ENCODE data around the gene TMEM134. TPM values are rescaled to one million over a fixed set of nuclear protein-coding genes. Genes with fewer than 3 reads are reported as not detected.
"Not testable (repeated sequence)": the region's sequence is repeated elsewhere in the genome, so short reads cannot be mapped to it uniquely, and the experiment has no call there.

Gene TMEM134
- total and polyA plus RNA-seq, 5 donors, result 61.7 to 82.3 (median 66.4) TPM

DNA sequence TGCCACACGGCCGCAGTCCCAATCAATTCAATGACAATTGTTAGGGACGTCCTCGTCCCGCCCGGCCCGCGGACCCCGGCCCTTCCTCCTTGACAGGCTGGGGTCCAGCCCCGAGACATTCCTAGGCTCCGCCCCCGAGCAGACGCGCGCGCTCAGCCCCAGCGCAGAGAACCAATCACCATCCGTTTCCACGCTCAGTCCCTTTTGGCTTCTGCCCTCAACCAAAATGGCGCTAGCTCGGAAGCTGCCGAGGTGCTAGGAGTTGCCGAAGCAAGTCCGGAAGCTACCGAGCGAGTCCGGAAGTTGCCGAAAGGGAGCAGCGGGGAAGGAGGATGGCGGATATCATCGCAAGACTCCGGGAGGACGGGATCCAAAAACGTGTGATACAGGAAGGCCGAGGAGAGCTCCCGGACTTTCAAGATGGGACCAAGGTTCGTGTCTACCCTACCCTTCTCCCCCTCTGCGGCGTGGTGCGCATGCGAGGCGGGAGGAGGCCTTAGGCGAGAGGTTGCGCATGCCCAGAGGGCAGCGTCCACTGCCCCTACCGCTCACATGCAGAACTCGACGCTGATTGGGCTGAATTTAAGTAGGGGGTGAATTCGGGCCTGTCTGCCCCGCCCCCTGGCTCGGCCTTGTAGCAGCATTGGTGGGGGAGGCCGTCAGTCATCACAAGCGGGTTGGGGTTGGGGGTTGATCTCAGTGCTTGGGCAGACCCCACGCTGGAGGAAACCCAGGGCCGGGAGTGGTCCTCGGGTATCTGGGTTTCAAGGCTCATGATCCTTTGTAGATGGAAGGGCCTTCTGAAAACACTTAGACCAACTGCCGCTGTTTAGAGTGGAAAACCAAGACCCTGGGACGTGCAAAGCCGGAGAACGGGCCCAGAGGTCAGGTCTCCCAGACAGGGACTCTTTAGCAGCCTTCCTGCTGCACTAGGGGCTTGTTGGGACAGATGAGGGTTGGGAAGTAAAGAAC lies 14.1 kb upstream of the TMEM134 start, which contains the start of gene AIP:
AIP (plus strand) TSS at position 200 of the 972 bp plus-strand sequence; CDS start at position 333, 133 bp downstream.
- intact Hi-C loops (cut with DNase I), result no loop called here
- whole genome bisulfite sequencing, result 9% methylated on average over 60 of the region's 60 CpGs
- DNase-seq, result peak; percentile 98 to 99 (median 99)
- Histone ChIP-seq H3K27ac (ENCODE audit: low read length) (peak within 1 kb of the TSS; percentile 78), H3K9me3 (ENCODE audit: control insufficient read depth, low read length) (no peaks in the 10 kb centered on the region), H3K4me3 (ENCODE audit: low read length) (peak within 1 kb of the TSS; percentile 56), H3K4me1 (ENCODE audit: control insufficient read depth, insufficient read depth, low read length) (peaks cover 14% of the 10 kb centered on the region), H3K27me3 (ENCODE audit: control insufficient read depth, insufficient read depth) (no peaks in the 10 kb centered on the region)
- peak; percentile 99 for ATAC-seq

GRCh38 chr11:67482275-67482826 lies 13.3 kb upstream of the TMEM134 start:
- ATAC-seq (peak; percentile 1 to 5), DNase-seq (peak in 2 of 3 donors; percentile 51 to 70)
- intact Hi-C loops (cut with DNase I), result no loop called here
- H3K9me3 ChIP-seq (ENCODE audit: control insufficient read depth, low read length), result no peaks in the 10 kb centered on the region
- peaks cover 14% of the 10 kb centered on the region for H3K4me1 ChIP-seq (ENCODE audit: control insufficient read depth, insufficient read depth, low read length)
- peak overlapping the region; percentile 56 for H3K4me3 ChIP-seq (ENCODE audit: low read length)
- peak overlapping the region; percentile 76 for H3K27ac ChIP-seq (ENCODE audit: low read length)
- 52% methylated on average over 19 of the region's 19 CpGs for WGBS
- H3K27me3 ChIP-seq (ENCODE audit: control insufficient read depth, insufficient read depth), result no peaks in the 10 kb centered on the region

GRCh38 chr11:67477344-67478050 lies 8.4 kb upstream of the TMEM134 start:
- DNase-seq, result peak in 1 of 3 donors; percentile 17
- H3K4me3 ChIP-seq (ENCODE audit: low read length); ATAC-seq; H3K27me3 ChIP-seq (ENCODE audit: control insufficient read depth, insufficient read depth); intact Hi-C loops (cut with DNase I); H3K27ac ChIP-seq (ENCODE audit: low read length); H3K4me1 ChIP-seq (ENCODE audit: control insufficient read depth, insufficient read depth, low read length); H3K9me3 ChIP-seq (ENCODE audit: control insufficient read depth, low read length): not testable (repeated sequence)
- WGBS, result 87% methylated on average over 12 of the region's 16 CpGs

DNA sequence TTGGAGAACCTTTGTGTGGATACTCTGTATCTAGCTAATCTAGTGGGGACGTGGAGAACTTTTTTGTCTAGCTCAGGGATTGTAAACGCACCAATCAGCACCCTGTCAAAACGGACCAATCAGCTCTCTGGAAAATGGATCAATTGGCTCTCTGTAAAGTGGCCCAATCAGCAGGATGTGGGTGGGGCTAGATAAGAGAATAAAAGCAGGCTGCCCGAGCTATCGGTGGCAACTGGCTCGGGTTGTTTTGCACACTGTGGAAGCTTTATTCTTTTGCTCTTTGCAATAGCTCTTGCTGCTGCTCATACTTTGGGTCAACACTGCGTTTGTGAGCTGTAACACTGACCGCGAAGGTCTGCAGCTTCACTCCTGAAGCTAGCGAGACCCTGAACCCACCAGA lies 7.6 kb upstream of the TMEM134 start:
- H3K4me3 ChIP-seq (ENCODE audit: low read length); H3K4me1 ChIP-seq (ENCODE audit: control insufficient read depth, insufficient read depth, low read length); ATAC-seq; H3K27me3 ChIP-seq (ENCODE audit: control insufficient read depth, insufficient read depth); H3K27ac ChIP-seq (ENCODE audit: low read length); intact Hi-C loops (cut with DNase I); H3K9me3 ChIP-seq (ENCODE audit: control insufficient read depth, low read length): not testable (repeated sequence)
- DNase-seq, result peak in 1 of 3 donors; percentile 7
- 77% methylated on average over 10 of the region's 10 CpGs for WGBS

GRCh38 chr11:67472882-67473281 lies 3.8 kb upstream of the TMEM134 start:
- H3K27me3 ChIP-seq (ENCODE audit: control insufficient read depth, insufficient read depth), result no peaks in the 10 kb centered on the region
- ATAC-seq, result no peak
- WGBS, result 75% methylated on average over 7 of the region's 7 CpGs
- no peak for DNase-seq
- no peak overlapping the region for H3K27ac ChIP-seq (ENCODE audit: low read length)
- no peak overlapping the region for H3K4me3 ChIP-seq (ENCODE audit: low read length)
- intact Hi-C loops (cut with DNase I), result no loop called here
- no peaks in the 10 kb centered on the region for H3K9me3 ChIP-seq (ENCODE audit: control insufficient read depth, low read length)
- peaks cover 2% of the 10 kb centered on the region for H3K4me1 ChIP-seq (ENCODE audit: control insufficient read depth, insufficient read depth, low read length)

- no peak overlapping the region for H3K27ac ChIP-seq (ENCODE audit: low read length)
- peaks cover 3% of the 10 kb centered on the region for H3K4me1 ChIP-seq (ENCODE audit: control insufficient read depth, insufficient read depth, low read length)
- intact Hi-C loops (cut with DNase I), result no loop called here
- ATAC-seq (no peak), DNase-seq (peak in 1 of 3 donors; percentile 2)
- WGBS, result 84% methylated on average over 8 of the region's 8 CpGs
- no peaks in the 10 kb centered on the region for H3K27me3 ChIP-seq (ENCODE audit: control insufficient read depth, insufficient read depth)
- no peaks in the 10 kb centered on the region for H3K9me3 ChIP-seq (ENCODE audit: control insufficient read depth, low read length)
- no peak overlapping the region for H3K4me3 ChIP-seq (ENCODE audit: low read length)
Measured at GRCh38 chr11:67470337-67471002, 1.4 kb upstream of the TMEM134 start.

- intact Hi-C loops (cut with DNase I), result loop anchor here in 2 of 4 donors (5.0 to 10.0 kb wide), 2 partner anchors 55 to 67 kb away; partner anchors contain the start of genes CARNS1 (in 1 of the 2), PPP1CA (in 1 of the 2) and TBC1D10C (in 1 of the 2)
- Histone ChIP-seq H3K4me3 (ENCODE audit: low read length) (peak overlapping the region; percentile 75), H3K27me3 (ENCODE audit: control insufficient read depth, insufficient read depth) (no peaks in the 10 kb centered on the region), H3K4me1 (ENCODE audit: control insufficient read depth, insufficient read depth, low read length) (peaks cover 3% of the 10 kb centered on the region), H3K27ac (ENCODE audit: low read length) (peak overlapping the region; percentile 79), H3K9me3 (ENCODE audit: control insufficient read depth, low read length) (no peaks in the 10 kb centered on the region)
- DNase-seq (no peak), ATAC-seq (no peak)
- WGBS, result 12% methylated on average over 9 of the region's 9 CpGs
Measured at GRCh38 chr11:67469508-67469811, 409 bp upstream of the TMEM134 start.

GRCh38 chr11:67468456-67468758 lies 644 bp downstream of the TMEM134 start:
- H3K4me1 ChIP-seq (ENCODE audit: control insufficient read depth, insufficient read depth, low read length), result peaks cover 3% of the 10 kb centered on the region

GRCh38 chr11:67468056-67468455 lies 995 bp downstream of the TMEM134 start:
- no peak overlapping the region for H3K27ac ChIP-seq (ENCODE audit: low read length)
- peak; percentile 35 to 62 (median 56) for DNase-seq
- peak overlapping the region; percentile 75 for H3K4me3 ChIP-seq (ENCODE audit: low read length)
- ATAC-seq, result no peak
- H3K4me1 ChIP-seq (ENCODE audit: control insufficient read depth, insufficient read depth, low read length), result peaks cover 3% of the 10 kb centered on the region
- H3K27me3 ChIP-seq (ENCODE audit: control insufficient read depth, insufficient read depth), result no peaks in the 10 kb centered on the region
- intact Hi-C loops (cut with DNase I), result loop anchor here in 2 of 4 donors (5.0 to 10.0 kb wide), 2 partner anchors 53 to 66 kb away; partner anchors contain the start of genes CARNS1 (in 1 of the 2), PPP1CA (in 1 of the 2) and TBC1D10C (in 1 of the 2)
- 22% methylated on average over 5 of the region's 5 CpGs for WGBS
- H3K9me3 ChIP-seq (ENCODE audit: control insufficient read depth, low read length), result no peaks in the 10 kb centered on the region

More at GRCh38 chr11:67468456-67468758, 644 bp downstream of the TMEM134 start:
- WGBS, result 5% methylated on average over 6 of the region's 6 CpGs
- H3K4me3 ChIP-seq (ENCODE audit: low read length), result peak overlapping the region; percentile 75
- no peaks in the 10 kb centered on the region for H3K9me3 ChIP-seq (ENCODE audit: control insufficient read depth, low read length)
- DNase-seq (no peak), ATAC-seq (no peak)
- intact Hi-C loops (cut with DNase I), result loop anchor here in 2 of 4 donors (5.0 to 10.0 kb wide), 2 partner anchors 54 to 66 kb away; partner anchors contain the start of genes CARNS1 (in 1 of the 2), PPP1CA (in 1 of the 2) and TBC1D10C (in 1 of the 2)
- no peaks in the 10 kb centered on the region for H3K27me3 ChIP-seq (ENCODE audit: control insufficient read depth, insufficient read depth)
- peak overlapping the region; percentile 64 for H3K27ac ChIP-seq (ENCODE audit: low read length)

All from right cardiac atrium (tissue), 5 donors.